Measurements from ENCODE around the gene PDE8A.

PDE8A gene

DNA sequence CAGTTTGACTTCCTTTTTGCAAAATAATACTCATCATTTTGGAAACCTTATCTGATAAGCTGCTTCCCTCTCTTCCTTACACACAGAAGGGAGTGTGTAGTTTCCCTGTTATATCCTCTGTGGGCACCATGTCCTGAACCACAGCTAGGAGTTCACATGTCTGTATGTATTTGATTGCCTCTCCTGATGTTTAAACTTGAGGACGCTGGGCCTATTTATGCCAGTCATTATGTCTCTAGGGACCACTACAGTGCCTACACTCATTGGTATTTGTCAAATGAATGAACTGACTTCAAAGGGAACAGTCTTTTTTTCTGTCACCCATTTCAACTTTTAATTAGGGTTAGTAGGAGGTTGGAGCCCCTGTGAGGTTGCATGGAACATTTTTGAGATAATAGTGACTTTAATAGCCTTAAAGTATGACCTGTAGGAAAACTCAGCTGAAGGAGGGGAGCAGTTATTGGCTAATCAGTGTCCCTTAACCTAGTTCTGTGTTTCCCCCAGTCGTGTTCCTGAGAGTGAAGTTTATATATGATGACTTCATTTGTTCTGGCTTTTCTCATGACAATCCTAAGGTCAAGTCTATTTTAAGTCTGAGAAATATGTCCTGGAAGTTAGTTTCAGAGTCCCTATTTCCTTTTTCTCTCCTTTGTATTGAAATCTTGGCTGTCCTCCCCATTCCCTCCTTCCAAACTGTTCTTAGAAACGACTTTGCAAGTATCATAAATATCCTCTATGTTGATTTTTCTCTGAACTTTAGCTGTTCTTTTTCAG lies 28.9 kb downstream of the PDE8A start (continued):
- no peak for TF ChIP-seq ZNF23 (tag by site-specific recombination; IDR thresholded peaks at IDR 0.05; ENCODE audit: borderline replicate concordance)
- peak; percentile 76 for TF ChIP-seq ZNF629 (tag by site-specific recombination; IDR thresholded peaks at IDR 0.05)
- TF ChIP-seq, protein P1, sequence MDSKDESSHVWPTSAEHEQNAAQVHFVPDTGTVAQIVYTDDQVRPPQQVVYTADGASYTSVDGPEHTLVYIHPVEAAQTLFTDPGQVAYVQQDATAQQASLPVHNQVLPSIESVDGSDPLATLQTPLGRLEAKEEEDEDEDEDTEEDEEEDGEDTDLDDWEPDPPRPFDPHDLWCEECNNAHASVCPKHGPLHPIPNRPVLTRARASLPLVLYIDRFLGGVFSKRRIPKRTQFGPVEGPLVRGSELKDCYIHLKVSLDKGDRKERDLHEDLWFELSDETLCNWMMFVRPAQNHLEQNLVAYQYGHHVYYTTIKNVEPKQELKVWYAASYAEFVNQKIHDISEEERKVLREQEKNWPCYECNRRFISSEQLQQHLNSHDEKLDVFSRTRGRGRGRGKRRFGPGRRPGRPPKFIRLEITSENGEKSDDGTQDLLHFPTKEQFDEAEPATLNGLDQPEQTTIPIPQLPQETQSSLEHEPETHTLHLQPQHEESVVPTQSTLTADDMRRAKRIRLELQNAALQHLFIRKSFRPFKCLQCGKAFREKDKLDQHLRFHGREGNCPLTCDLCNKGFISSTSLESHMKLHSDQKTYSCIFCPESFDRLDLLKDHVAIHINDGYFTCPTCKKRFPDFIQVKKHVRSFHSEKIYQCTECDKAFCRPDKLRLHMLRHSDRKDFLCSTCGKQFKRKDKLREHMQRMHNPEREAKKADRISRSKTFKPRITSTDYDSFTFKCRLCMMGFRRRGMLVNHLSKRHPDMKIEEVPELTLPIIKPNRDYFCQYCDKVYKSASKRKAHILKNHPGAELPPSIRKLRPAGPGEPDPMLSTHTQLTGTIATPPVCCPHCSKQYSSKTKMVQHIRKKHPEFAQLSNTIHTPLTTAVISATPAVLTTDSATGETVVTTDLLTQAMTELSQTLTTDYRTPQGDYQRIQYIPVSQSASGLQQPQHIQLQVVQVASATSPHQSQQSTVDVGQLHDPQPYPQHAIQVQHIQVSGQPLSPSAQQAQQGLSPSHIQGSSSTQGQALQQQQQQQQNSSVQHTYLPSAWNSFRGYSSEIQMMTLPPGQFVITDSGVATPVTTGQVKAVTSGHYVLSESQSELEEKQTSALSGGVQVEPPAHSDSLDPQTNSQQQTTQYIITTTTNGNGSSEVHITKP (tag by site-specific recombination; IDR thresholded peaks at IDR 0.05): no peak
- no peak for TF ChIP-seq ZSCAN16 (tag by site-specific recombination; IDR thresholded peaks at IDR 0.05)
- peak; percentile 67; the same call in 1 of the 2 replicates for TF ChIP-seq ZNF24 (tag by site-specific recombination; IDR thresholded peaks at IDR 0.05)
- TF ChIP-seq ZNF624 (tag by site-specific recombination; IDR thresholded peaks at IDR 0.05): no peak
- TF ChIP-seq ZNF776 (tag by site-specific recombination; IDR thresholded peaks at IDR 0.05; ENCODE audit: borderline replicate concordance): no peak
- TF ChIP-seq, protein P2, sequence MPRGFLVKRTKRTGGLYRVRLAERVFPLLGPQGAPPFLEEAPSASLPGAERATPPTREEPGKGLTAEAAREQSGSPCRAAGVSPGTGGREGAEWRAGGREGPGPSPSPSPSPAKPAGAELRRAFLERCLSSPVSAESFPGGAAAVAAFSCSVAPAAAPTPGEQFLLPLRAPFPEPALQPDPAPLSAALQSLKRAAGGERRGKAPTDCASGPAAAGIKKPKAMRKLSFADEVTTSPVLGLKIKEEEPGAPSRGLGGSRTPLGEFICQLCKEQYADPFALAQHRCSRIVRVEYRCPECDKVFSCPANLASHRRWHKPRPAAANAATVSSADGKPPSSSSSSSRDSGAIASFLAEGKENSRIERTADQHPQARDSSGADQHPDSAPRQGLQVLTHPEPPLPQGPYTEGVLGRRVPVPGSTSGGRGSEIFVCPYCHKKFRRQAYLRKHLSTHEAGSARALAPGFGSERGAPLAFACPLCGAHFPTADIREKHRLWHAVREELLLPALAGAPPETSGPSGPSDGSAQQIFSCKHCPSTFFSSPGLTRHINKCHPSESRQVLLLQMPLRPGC (tag by site-specific recombination; IDR thresholded peaks at IDR 0.05): no peak
- TF ChIP-seq ZNF174 (tag by site-specific recombination; IDR thresholded peaks at IDR 0.05): no peak
- TF ChIP-seq YY2 (tag by site-specific recombination; IDR thresholded peaks at IDR 0.05): no peak
- TF ChIP-seq ZNF664 (tag by site-specific recombination; IDR thresholded peaks at IDR 0.05): no peak
- TF ChIP-seq ZNF792 (tag by site-specific recombination; IDR thresholded peaks at IDR 0.05): no peak
- TF ChIP-seq ZNF114 (tag by site-specific recombination; IDR thresholded peaks at IDR 0.05): no peak
- no peak for TF ChIP-seq ZXDB (tag by site-specific recombination; IDR thresholded peaks at IDR 0.05)
- TF ChIP-seq ZNF324 (tag by site-specific recombination; IDR thresholded peaks at IDR 0.05): no peak
- TF ChIP-seq ZNF341 (tag by site-specific recombination; IDR thresholded peaks at IDR 0.05; ENCODE audit: low read depth): no peak
- no peak for TF ChIP-seq ZNF544 (tag by site-specific recombination; IDR thresholded peaks at IDR 0.05)
- no peak for TF ChIP-seq SALL2 (tag by site-specific recombination; IDR thresholded peaks at IDR 0.05; ENCODE audit: borderline replicate concordance)
- TF ChIP-seq ZNF549 (tag by site-specific recombination; IDR thresholded peaks at IDR 0.05): no peak
- TF ChIP-seq, protein P3, sequence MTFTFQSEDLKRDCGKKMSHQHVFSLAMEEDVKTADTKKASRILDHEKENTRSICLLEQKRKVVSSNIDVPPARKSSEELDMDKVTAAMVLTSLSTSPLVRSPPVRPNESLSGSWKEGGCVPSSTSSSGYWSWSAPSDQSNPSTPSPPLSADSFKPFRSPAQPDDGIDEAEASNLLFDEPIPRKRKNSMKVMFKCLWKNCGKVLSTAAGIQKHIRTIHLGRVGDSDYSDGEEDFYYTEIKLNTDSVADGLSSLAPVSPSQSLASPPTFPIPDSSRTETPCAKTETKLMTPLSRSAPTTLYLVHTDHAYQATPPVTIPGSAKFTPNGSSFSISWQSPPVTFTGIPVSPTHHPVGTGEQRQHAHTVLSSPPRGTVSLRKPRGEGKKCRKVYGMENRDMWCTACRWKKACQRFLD (tag by site-specific recombination; IDR thresholded peaks at IDR 0.05): no peak
- TF ChIP-seq AEBP2 (tag by site-specific recombination; IDR thresholded peaks at IDR 0.05; ENCODE audit: borderline replicate concordance): no peak
- TF ChIP-seq ZNF660 (tag by site-specific recombination; IDR thresholded peaks at IDR 0.05): no peak; the same call in none of the 2 replicates
- peak; percentile 68 for TF ChIP-seq IKZF3 (tag by site-specific recombination; IDR thresholded peaks at IDR 0.05)
- TF ChIP-seq WT1 (tag by site-specific recombination; IDR thresholded peaks at IDR 0.05): peak; percentile 80
- peak; percentile 27 for TF ChIP-seq SP2 (tag by site-specific recombination; IDR thresholded peaks at IDR 0.05)
- TF ChIP-seq ZEB2 (tag by site-specific recombination; IDR thresholded peaks at IDR 0.05): peak; percentile 43
- peak; percentile 84 for TF ChIP-seq ZBTB48 (tag by site-specific recombination; IDR thresholded peaks at IDR 0.05)
